Vein endothelial cell (primary cell): Measurements from ENCODE around the gene FAM120AOS. TPM values are rescaled to one million over a fixed set of nuclear protein-coding genes. Genes with fewer than 3 reads are reported as not detected.

ENCODE experiments used
- small RNA-seq: library from RNA; depleted of rRNA; stranded (forward); fragments of <200 nt; gene quantifications from one replicate; pipeline ENCODE3, GENCODE V24; 2012
- total RNA-seq: library from RNA; depleted of rRNA; stranded (reverse); fragments of >200 nt; gene quantifications from 2 replicates; pipeline ENCODE4 v1.2.3, GENCODE V29; 2012

FAM120AOS gene
- total RNA-seq = 38.5 and 39.9 TPM in 2 replicates

GRCh38 chr9:93453047-93453914, at the start of gene FAM120AOS:
TSS of gene FAM120AOS (minus strand) at chr9:93453581. CDS start at chr9:93452709, 872 bp downstream.

GRCh38 chr9:93450945-93451815, 2.2 kb downstream of the FAM120AOS start, which contains the start of gene FAM120A:
TSS of gene FAM120A (plus strand) at chr9:93451685. CDS start at chr9:93451916, 231 bp downstream.

Small RNAs within 50 kb of the gene (small RNA-seq; reads per million reads assigned to genes)
- gene RF00019 = not detected

Other genes starting within 250 kb of the FAM120AOS start
- gene FAM120A, start 1.9 kb downstream of the FAM120AOS start, total RNA-seq = 150 and 153 TPM in 2 replicates
- gene PHF2, start 123.0 kb upstream of the FAM120AOS start, total RNA-seq = 14.9 and 19.9 TPM in 2 replicates